GM12874 (cell line): Measurements from ENCODE around the gene LGR5.

Experiments used
- CTCF ChIP-seq: IDR thresholded peaks from 2 replicates; pipeline ENCODE4 v1.5.1; 2011; ENCODE audit warnings: low read depth, mild to moderate bottlenecking, control low read depth, low read length, moderate library complexity; ENCODE audit not compliant: insufficient read depth

Gene LGR5

GRCh38 chr12:71556448-71556847 lies 116.8 kb downstream of the LGR5 start:
- no peak for TF ChIP-seq CTCF

- TF ChIP-seq CTCF: no peak
Measured at GRCh38 chr12:71556875-71557274, 117.3 kb downstream of the LGR5 start.

- no peak for TF ChIP-seq CTCF
Measured at GRCh38 chr12:71558445-71558844, 118.8 kb downstream of the LGR5 start.

GRCh38 chr12:71562676-71563595 lies 123.3 kb downstream of the LGR5 start:
- no peak for TF ChIP-seq CTCF

GRCh38 chr12:71565535-71565934 lies 125.9 kb downstream of the LGR5 start:
- TF ChIP-seq CTCF: no peak

GRCh38 chr12:71566655-71567054 lies 127.1 kb downstream of the LGR5 start:
- TF ChIP-seq CTCF: no peak

- TF ChIP-seq CTCF: no peak
Measured at GRCh38 chr12:71567537-71567936, 127.9 kb downstream of the LGR5 start.
